ENCODE measurements around the gene RNF150. TPM values are rescaled to one million over a fixed set of nuclear protein-coding genes. Genes with fewer than 3 reads are reported as not detected.

The RNF150 gene
- total RNA-seq, 1 experiment from 2014 or later: 2.7 TPM

- ChIA-PET POLR2A (ENCODE audit: low non-redundant PET) (interaction anchor here (0.5 kb wide), 1 partner anchor 1311 kb away, joined by 3 read pairs; no protein-coding TSS in a partner anchor), CTCF (interaction anchor here (0.6 to 1.5 kb wide), 3 partner anchors 31 to 919 kb away, joined by 4 to 8 read pairs (median 5); partner anchors contain the start of gene RNF150)
- no peak for TF ChIP-seq EZH2 (IDR thresholded peaks at IDR 0.05; ENCODE audit: borderline replicate concordance, low read depth, low read length, poor library complexity, severe bottlenecking)
- TF ChIP-seq CTCF (conservative IDR thresholded peaks at IDR 0.05; ENCODE audit: low read depth, low read length): no peak
- DNase-seq (ENCODE audit: low spot score): no peak
- H3K36me3 ChIP-seq (ENCODE audit: insufficient read depth, low read length, poor library complexity, severe bottlenecking): no peaks in the 10 kb centered on the region
- no peaks in the 10 kb centered on the region for H3K9me3 ChIP-seq (ENCODE audit: low read depth, low read length, poor library complexity, severe bottlenecking)
- no peaks in the 10 kb centered on the region for H3K4me1 ChIP-seq (ENCODE audit: insufficient read depth, low read length, poor library complexity, severe bottlenecking)
- no peak overlapping the region for H3K27ac ChIP-seq (ENCODE audit: low read depth, low read length, poor library complexity, severe bottlenecking)
- intact Hi-C loops (cut with micrococcal nuclease; ENCODE audit: unreplicated experiment): no loop called here
- H3K27me3 ChIP-seq (replicated peaks; ENCODE audit: insufficient read depth, low read depth, low read length, poor library complexity): no peaks in the 10 kb centered on the region
- H3K4me3 ChIP-seq (ENCODE audit: low read depth, low read length, poor library complexity, severe bottlenecking): no peak overlapping the region
- BruUV-seq (replicated peaks): no TSS peak
These were observed 267.7 kb downstream of the RNF150 start for GRCh38 chr4:140865253-140866217.

DNA sequence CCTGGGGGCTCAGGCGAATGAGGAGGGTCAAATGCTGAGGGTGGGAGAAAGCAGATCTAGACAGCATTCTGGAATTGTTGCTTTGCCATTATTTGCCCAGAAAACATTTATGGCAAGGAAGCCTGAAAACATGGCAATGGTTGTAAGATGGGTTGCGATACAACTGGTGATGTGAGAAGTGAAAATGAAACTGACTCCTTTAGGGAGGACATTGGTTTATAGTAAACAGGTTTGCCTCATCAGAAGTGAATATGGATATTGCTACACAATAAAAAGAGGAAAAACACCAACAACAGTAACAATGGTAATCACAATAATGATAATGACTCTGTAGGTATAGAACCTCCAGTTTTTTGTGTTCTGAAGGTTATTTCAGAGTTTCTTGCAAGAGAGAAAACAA is 270.1 kb downstream of the RNF150 start:
- POLR2A ChIA-PET (ENCODE audit: low non-redundant PET): no interaction called here
- Histone ChIP-seq H3K27ac (ENCODE audit: low read depth, low read length, poor library complexity, severe bottlenecking) (no peak overlapping the region), H3K36me3 (ENCODE audit: insufficient read depth, low read length, poor library complexity, severe bottlenecking) (no peaks in the 10 kb centered on the region), H3K4me1 (ENCODE audit: insufficient read depth, low read length, poor library complexity, severe bottlenecking) (no peaks in the 10 kb centered on the region), H3K4me3 (ENCODE audit: low read depth, low read length, poor library complexity, severe bottlenecking) (no peak overlapping the region), H3K9me3 (ENCODE audit: low read depth, low read length, poor library complexity, severe bottlenecking) (no peaks in the 10 kb centered on the region), H3K27me3 (replicated peaks; ENCODE audit: insufficient read depth, low read depth, low read length, poor library complexity) (no peaks in the 10 kb centered on the region)
- intact Hi-C loops (cut with micrococcal nuclease; ENCODE audit: unreplicated experiment): no loop called here
- no peak for TF ChIP-seq EZH2 (IDR thresholded peaks at IDR 0.05; ENCODE audit: borderline replicate concordance, low read depth, low read length, poor library complexity, severe bottlenecking)
- TF ChIP-seq CTCF (conservative IDR thresholded peaks at IDR 0.05; ENCODE audit: low read depth, low read length): no peak
- DNase-seq (ENCODE audit: low spot score): no peak
- CTCF ChIA-PET: no interaction called here
- no TSS peak for BruUV-seq (replicated peaks)

DNA sequence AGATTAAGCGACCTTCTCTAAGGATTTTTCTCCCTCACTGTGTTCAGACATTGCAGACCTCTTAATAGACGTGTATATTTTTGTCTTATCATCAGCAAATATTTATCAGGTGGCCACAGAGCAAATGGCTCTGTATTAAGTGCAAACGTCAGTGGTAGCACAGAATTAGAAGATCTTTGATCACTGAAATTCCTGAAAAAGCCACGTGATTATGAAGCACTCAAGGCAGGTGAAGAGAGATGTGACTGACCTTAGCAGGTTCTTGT is 271.2 kb downstream of the RNF150 start:
- no peaks in the 10 kb centered on the region for H3K4me1 ChIP-seq (ENCODE audit: insufficient read depth, low read length, poor library complexity, severe bottlenecking)
- no TSS peak for BruUV-seq (replicated peaks)
- H3K36me3 ChIP-seq (ENCODE audit: insufficient read depth, low read length, poor library complexity, severe bottlenecking): no peaks in the 10 kb centered on the region
- H3K4me3 ChIP-seq (ENCODE audit: low read depth, low read length, poor library complexity, severe bottlenecking): no peak overlapping the region
- no peak overlapping the region for H3K27ac ChIP-seq (ENCODE audit: low read depth, low read length, poor library complexity, severe bottlenecking)
- ChIA-PET POLR2A (ENCODE audit: low non-redundant PET) (no interaction called here), CTCF (interaction anchor here (1.0 kb wide), 1 partner anchor 271 kb away, joined by 3 read pairs; the partner anchor contains the start of gene RNF150)
- H3K9me3 ChIP-seq (ENCODE audit: low read depth, low read length, poor library complexity, severe bottlenecking): no peaks in the 10 kb centered on the region
- no peak for TF ChIP-seq CTCF (conservative IDR thresholded peaks at IDR 0.05; ENCODE audit: low read depth, low read length)
- no peak for TF ChIP-seq EZH2 (IDR thresholded peaks at IDR 0.05; ENCODE audit: borderline replicate concordance, low read depth, low read length, poor library complexity, severe bottlenecking)
- intact Hi-C loops (cut with micrococcal nuclease; ENCODE audit: unreplicated experiment): no loop called here
- no peaks in the 10 kb centered on the region for H3K27me3 ChIP-seq (replicated peaks; ENCODE audit: insufficient read depth, low read depth, low read length, poor library complexity)
- DNase-seq (ENCODE audit: low spot score): no peak

All from A673 (cell line).